Head of caudate nucleus (tissue), 42 donors: ENCODE data around the gene TMEM106A.
"Not testable (repeated sequence)": the region's sequence is repeated elsewhere in the genome, so short reads cannot be mapped to it uniquely, and the experiment has no call there.

ENCODE experiments used
- DNase-seq, 42 donors: peaks; one replicate each; pipeline versions ENCODE4 v3.0.0 to v3.0.0-alpha.2; 2020 to 2021; ENCODE audit warnings: mixed read lengths in 7 of 42
- intact Hi-C: fragments of 100-400 bp; cut with DNase I; formaldehyde crosslinking; loops from one replicate; pipeline ENCODE4 v1.15.0; 2022

The TMEM106A gene, protein sequence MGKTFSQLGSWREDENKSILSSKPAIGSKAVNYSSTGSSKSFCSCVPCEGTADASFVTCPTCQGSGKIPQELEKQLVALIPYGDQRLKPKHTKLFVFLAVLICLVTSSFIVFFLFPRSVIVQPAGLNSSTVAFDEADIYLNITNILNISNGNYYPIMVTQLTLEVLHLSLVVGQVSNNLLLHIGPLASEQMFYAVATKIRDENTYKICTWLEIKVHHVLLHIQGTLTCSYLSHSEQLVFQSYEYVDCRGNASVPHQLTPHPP

DNA sequence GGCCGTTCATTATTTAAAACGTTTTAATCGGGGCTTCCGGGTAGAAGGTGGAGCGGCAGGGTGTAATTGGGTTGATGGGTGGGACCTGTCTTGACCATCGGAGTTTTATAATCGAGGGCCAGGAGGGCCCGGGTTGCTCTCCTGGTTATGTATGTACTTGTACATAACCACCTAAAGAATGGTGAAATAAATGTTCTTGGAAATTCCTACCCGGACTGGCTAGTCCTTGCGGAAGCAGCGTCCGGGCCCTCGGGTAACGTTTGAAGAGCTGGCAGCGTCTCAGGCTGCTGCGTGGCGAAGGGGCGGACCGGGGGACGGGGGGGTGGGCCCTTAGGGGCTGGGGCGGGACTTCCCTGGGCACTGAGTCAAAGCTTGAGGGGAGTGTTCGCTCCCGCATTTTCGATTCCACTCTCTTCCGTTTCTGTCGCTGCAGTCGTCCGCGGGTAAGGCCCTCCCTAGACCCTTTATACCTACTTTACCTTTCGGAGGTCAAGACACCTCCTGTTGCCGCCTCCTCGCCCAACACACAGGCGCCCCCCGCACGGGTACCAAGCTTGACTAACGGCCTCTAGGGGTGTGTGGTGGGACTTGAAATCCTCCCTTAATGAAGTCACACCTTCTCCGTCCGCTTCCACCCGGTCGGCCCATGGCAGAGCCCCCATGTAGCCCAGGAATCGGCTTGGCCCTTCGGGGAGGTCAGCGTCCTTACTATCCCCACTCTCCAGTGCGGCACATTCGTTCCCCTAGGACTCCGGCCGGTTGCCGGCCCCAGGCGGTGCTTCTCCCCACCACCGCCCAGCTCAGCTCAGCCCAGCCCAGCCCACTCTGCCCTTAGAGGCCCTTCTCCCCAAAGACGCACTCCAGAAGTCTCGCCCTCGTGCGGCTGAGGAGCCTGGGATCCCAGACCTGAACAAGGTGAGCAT is at the start of gene TMEM106A:
Gene TMEM106A, plus strand, starts transcription at position 396 of the 923 bp plus-strand sequence. CDS start 1,167 bp downstream, outside the sequence.
- intact Hi-C loops: no loop called here
- DNase-seq: peak in 40 of 42 donors; percentile 3 to 70 (median 40)

DNA sequence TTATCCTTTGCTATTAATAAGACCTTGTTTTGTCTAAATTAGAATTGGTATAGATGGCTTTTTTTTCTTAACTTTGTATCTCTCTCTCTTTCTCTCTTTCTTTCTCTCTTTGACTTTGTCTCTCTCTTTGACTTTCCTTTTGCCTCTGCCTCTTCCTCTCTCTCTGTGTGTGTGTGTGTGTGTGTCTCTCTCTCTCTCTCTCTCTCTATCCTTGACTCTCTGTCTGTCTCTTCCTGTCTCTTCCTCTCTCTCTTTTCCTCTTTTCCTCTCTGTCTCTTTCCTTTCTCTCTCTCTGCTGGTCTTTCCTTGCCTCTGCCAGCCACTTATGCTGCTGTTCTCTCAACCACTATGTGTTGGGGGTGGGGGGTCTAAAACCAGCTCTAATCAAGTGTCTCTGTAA is 45.7 kb upstream of the TMEM106A start:
- DNase-seq, intact Hi-C loops: not testable (repeated sequence)

DNA sequence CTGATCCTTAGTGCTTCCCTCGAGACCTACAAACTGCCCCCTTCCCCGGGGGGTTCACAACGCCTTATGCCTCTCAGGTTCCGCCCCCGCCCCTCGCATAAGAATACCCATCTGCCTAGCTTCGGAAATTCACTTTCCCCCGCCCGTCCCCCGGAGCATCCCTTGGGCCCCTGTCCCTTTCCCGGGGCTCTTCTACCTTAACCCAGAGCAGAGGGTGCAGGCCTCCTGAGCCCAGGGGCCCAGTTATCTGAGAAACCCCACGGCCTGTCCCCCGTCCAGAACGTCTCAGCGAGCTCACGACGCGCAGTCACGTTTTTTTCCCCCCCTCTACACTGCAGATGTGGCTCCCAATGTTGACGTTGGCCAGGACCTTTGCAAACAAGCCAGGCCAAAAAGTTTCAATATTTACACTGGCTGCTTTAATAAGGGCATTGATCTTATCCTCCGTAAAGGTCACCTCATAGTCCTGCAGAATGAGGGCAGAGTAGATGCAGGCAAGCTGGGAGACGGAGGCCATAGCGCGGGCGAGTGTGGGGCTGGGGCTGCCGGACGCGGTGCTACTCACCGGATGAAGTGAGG is 42.0 kb upstream of the TMEM106A start:
- intact Hi-C loops: loop anchor here (5.0 kb wide), 2 partner anchors 42 to 147 kb away; partner anchors contain the start of genes BRCA1 and VAT1
- DNase-seq: peak in 28 of 42 donors; percentile 11 to 57 (median 23)

DNA sequence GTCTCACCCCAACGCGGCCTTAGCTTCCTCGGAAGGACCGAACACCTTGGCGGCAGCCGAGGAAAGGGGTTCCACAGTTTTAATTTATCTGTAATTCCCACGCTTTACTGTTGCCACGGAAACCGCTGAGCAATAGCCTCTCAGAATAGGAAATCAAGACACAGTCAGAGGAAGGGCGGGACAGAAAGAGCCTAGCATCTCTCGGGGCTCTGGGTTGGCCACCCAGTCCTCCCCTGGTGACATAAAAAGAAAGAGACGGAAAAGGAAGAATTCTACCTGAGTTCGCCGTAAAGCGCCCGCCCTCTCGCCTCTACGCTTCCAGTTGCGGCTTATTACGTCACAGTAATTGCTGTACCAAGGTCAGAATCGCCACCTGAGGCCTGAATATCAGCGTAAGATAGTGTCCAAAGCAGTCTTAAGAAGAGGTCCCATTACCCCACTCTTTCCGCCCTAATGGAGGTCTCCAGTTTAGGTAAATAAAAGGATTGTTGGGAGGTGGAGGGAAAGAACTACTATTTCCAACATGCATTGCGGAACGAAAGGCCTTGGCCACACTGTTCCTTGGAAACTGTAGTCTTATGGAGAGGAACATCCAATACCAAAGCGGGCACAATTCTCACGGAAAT is 41.4 kb upstream of the TMEM106A start:
- intact Hi-C loops: loop anchor here (5.0 kb wide), 2 partner anchors 43 to 148 kb away; partner anchors contain the start of genes BRCA1 and VAT1
- DNase-seq: peak; percentile 73 to 97 (median 90)

DNA sequence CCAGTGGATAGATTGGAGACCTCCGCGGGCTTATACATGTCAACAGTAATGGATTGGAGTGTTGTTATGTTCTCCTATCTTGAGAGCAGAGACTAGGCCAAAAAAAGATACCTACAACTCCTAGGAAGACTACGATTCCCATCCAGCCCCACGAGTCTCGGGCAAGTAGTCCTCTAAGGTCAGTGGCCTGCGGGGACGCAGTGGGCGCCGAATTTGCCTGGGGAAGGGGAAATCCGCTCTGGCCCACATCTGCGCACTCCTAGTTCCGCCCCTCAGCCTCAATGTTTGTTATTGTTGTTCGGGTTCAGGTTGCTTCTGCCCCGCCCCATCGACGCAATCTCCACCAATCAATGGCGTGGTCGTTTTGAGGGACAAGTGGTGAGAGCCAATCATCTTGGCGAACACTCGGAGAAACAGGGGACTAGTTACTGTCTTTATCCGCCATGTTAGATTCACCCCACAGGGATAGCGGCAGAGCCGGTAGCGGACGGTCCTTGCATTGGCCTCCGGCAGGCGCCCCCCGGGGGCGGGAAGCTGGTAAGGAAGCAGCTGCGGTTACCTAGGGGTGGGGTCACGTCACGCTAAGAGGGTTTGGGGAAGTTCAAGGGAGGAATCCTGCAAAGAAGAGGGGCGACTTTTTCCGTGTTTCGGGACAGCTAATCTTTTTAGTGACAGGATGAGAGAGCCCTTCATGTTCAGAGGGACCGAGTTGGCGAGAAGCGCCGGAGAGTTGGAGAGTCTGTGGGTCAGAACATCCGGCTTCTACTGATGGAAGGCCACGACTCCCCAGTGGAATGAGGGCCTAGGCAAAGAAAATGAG is 40.7 kb upstream of the TMEM106A start, which contains the start of gene NBR1:
Gene NBR1, plus strand, starts transcription at position 449 of the 820 bp plus-strand sequence. CDS start 4,586 bp downstream, outside the sequence.
- DNase-seq: peak; percentile 89 to 99 (median 97)
- intact Hi-C loops: loop anchor here (5.0 kb wide), 2 partner anchors 44 to 149 kb away; partner anchors contain the start of genes BRCA1 and VAT1

DNA sequence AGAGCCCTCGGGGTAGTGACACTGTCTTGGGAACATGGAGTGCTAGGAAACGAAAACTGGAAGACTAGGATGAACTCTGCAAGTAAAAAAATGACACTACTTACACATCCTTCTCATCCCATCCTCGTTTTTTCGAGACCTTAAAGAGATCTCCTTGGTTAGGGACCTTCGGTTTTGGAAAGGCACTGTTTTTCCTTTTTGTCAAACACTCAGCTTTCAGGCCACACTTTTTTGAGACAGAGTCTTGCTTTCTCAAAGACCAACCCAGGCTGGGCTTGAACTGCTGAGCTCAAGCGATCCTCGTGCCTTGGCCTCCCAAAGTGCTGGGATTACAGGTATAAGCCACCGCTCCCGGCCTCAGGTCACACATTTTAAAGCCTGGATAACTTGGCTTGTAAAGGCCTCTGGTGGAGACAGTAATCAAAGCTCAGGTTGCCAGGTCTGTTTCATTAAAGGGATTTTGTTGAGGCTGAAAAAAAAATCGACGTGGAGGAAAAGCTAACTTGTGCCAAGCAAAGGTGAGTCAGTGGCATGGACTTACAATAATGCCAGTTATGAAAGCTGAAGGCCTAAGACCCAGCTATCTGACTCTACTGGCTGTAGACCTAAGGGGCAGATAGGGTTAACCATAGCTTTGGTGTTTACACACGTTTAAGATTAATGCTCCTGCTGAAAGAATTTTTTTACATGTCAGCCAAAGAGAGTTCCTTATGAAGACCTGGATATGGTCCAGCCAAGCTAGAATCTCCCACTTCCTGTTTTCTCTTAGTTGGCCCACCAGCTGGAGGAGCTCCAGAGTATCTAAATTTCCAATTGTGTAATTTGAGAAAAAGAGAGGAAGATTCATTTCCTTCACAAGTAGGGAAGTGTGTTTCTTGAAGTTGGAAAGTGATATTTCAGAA is 39.8 kb upstream of the TMEM106A start:
- intact Hi-C loops: loop anchor here (5.0 kb wide), 2 partner anchors 45 to 150 kb away; partner anchors contain the start of genes BRCA1 and VAT1

DNA sequence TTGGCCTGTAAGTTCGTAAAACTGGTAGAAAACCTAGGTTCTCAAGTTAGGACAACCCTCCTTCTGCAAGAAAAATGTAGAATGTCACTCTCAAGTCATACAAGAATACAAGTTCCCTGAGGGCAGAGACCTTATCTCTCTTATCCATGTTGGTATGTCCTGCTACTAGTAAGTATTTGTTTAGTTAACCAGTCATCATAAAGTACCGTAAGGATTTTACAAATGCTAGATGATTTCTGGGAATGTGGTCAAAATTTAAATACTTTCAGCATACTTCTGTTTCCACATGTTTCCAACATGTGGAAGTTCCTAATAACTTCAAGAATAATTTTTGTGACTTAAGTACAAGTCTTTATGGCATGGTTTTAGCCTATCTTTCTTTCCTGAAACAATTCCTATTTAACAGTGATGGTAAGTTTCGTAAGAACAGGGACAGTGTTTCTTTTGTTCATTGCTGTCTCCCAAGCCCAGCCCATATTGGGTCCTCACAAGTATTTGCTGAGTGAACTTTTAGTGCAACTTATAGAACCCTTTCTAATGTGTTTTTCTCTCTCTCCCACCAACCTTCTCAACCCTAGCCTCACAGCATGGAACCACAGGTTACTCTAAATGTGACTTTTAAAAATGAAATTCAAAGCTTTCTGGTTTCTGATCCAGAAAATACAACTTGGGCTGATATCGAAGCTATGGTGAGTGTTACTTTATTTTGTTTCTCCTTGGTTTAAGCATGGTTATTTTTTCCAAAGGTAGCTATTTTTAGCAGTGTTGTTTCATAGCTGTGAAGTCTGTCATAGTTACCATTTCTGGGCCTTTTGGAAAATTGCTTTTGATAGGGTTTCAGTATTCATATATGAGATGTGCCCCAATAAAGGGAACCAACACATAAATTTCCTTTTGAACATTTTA is 36.2 kb upstream of the TMEM106A start:
- intact Hi-C loops: no loop called here
- no peak for DNase-seq

More for the DNA sequence above, 39.8 kb upstream of the TMEM106A start:
- peak in 19 of 42 donors; percentile 4 to 57 (median 21) for DNase-seq

DNA sequence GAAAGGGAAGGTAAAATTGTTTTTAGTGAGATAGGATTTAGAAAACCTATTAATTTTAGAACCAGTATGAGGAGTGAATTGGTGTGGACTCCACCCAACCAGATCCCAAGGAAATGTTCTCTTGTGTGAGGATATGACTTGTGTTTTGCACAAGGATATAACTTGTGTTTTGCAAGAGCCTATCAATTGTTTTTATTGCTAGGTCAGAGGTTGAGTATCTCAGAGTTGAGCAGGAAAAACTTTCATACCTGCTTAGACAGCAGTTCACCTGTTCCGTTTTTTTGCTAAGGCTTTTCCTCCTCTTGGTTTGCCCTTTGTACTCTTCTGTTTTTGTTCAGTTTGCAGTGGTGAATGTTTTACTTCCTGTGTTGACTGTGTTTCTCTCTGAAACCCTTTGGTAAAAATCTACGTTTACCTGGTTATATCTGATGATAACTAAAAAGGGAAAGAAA is 35.5 kb upstream of the TMEM106A start:
- DNase-seq: no peak
- intact Hi-C loops: no loop called here

DNA sequence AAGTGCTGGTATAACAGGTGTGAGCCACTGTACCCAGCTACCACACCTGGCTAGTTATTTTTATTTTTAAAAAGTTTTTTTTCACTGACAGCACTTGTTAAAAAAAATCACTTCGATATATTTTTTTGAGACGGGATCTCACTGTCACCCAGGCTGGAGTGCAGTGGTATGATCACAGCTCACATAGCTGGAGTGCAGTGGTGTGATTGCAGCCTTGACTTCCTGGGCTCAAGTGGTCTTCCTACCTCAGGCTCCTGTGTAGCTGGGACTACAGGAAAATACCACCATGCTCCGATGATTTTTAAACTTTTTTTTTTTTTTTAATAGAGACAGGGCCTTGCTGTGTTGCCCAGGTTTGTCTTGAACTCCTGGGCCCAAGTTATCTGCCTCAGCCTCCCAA is 27.8 kb upstream of the TMEM106A start:
- no peak for DNase-seq
- intact Hi-C loops: no loop called here

DNA sequence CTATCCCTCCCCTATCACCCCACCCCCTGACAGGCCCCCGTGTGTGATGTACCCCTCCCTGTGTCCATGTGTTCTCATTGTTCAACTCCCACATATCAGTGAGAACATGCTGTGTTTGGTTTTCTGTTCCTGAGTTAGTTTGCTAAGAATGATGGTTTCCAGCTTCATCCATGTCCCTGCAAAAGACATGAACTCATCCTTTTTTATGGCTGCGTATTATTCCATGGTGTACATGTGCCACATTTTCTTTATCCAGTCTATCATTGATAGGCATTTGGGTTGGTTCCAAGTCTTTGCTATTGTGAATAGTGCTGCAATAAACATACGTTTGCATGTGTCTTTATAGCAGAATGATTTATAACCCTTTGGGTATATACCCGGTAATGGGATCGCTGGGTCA is 25.0 kb upstream of the TMEM106A start:
- intact Hi-C loops, DNase-seq: not testable (repeated sequence)

DNA sequence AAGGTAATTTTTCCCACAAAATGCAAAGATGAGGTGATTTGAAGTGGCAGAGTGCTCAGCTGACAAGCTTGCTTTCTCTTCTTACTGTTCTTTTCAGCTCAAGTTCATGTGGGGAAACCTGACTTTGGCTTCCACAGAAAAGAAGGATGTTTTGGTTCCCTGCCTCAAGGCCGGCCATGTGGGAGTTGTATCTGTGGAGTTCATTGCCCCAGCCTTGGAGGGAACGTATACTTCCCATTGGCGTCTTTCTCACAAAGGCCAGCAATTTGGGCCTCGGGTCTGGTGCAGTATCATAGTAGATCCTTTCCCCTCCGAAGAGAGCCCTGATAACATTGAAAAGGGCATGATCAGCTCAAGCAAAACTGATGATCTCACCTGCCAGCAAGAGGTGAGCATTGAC is 18.4 kb upstream of the TMEM106A start:
- intact Hi-C loops: no loop called here
- DNase-seq: no peak

DNA sequence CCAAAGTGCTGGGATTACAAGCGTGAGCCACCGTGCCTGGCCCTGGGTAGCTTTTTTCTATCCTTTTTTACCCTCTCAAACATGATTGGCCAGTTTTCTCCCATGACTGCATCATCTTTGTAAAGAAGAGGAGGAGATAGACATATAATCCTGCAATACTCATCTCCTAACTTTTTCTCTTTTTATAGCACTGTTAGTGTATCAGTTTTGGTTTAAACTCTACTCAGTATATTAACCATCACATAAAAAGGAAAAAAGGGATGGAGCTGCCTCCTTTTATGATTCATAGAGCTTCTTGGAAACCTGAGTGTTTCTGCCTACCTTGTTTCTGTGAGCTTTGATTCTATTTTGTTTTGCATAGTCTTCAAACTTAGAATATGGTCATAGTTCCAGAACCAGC is 12.0 kb upstream of the TMEM106A start:
- intact Hi-C loops: no loop called here
- no peak for DNase-seq

DNA sequence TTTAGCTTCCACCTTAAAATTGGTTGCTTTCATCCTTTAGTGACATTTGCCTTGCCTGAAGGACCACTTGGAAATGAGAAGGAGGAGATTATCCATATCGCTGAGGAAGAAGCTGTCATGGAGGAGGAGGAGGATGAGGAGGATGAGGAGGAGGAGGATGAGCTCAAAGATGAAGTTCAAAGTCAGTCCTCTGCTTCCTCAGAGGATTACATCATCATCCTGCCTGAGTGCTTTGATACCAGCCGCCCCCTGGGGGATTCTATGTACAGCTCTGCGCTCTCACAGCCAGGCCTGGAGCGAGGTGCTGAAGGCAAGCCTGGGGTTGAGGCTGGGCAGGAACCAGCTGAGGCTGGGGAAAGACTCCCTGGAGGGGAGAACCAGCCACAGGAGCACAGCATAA is 11.5 kb upstream of the TMEM106A start:
- DNase-seq: peak in 27 of 42 donors; percentile 4 to 71 (median 29)
- intact Hi-C loops: no loop called here

DNA sequence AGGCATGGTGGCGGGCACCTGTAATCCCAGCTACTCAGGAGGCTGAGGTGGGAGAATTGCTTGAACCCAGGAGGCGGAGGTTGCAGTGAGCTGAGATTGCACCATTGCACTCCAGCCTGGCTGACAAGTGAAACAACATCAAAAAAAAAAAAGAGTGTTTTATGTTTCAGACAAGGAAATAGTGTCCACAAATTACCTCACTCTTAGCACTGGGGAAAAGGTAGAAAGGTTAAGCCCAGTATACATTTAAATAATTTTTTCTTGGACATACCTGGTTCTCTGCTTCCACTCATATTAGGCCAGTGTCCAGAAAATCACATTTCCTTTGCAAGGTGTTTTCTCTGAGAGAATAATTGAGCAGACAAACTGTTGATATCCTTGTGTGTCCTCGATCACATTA is 8.7 kb upstream of the TMEM106A start:
- DNase-seq, intact Hi-C loops: not testable (repeated sequence)

DNA sequence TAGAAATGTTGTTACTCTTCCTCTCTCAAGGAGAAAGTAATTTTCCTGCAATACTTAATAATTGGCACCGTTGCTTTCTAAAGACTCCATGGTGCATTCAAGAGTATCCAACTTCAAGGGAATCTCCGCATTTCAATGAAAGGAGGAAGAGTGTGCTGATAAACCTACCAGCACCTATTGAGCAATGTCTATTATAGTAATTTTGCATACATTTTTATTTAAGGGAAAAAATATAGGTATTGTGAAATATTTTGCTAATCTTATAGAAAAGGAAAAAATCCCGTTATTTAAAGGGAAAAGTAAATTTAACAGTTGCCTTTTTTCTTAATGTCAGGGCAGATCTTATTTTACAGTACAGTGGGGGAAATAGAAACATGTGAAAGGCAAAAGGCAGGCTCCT is 1.1 kb upstream of the TMEM106A start:
- intact Hi-C loops: no loop called here
- no peak for DNase-seq

DNA sequence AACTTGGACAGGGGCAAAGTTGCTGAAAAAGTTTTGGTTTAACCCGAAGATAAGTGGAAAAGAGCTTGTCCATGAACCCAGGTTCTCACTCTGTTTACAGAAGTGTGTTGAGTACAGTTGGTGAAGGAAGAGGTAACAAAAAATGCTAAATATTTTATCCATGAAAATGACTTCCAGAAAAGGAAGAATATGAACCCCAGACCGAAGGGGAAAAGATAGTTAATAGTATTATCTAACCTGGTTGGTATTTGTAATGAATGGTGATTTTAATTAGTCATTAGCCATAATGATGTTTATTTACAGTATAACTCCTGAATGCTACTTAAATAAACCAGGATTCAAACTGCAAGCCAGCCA is 574 bp upstream of the TMEM106A start:
- no peak for DNase-seq
- intact Hi-C loops: no loop called here
